ENCODE data around the gene YTHDF2. TPM values are rescaled to one million over a fixed set of nuclear protein-coding genes. Genes with fewer than 3 reads are reported as not detected.

Gene YTHDF2
- total RNA-seq, result 49.3 and 84.6 TPM in 2 replicates

DNA sequence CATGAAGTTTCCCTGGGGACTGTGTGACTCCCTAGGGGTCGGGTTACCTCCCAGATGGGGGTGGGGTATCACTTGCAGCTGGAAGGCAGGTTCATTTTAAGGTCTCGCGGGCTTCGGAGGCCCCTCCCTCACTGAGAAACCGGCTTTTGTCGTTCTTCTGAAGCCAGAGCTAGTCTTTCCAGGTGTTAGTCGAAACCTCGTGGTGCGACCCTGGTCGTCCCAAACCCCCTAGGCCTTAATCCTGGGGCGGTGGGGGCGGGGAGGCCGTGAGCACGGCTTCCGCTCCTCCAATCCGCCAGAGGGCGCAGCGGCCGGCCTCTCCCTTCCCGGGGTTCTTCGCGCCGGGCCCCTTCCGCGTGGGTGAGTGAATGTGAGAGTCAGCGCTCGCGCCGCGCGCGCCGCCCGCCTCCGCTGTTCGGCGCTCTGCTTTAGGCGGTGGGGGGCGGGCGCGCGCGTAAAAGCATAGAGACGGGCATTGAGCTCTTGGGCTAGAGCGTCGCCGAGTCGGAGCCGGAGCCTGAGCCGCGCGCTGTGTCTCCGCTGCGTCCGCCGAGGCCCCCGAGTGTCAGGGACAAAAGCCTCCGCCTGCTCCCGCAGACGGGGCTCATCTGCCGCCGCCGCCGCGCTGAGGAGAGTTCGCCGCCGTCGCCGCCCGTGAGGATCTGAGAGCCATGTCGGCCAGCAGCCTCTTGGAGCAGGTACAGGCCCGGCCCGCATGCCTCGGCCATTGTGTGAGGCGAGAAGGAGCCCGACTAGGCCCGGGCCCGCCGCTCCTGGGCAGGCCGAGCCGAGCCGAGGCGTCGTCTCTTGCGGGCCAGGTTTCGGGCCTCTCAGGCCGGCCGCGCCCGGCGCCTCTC is at the start of gene YTHDF2:
YTHDF2 (plus strand) TSS at position 491 of the 857 bp plus-strand sequence; CDS start at position 672, 181 bp downstream.

DNA sequence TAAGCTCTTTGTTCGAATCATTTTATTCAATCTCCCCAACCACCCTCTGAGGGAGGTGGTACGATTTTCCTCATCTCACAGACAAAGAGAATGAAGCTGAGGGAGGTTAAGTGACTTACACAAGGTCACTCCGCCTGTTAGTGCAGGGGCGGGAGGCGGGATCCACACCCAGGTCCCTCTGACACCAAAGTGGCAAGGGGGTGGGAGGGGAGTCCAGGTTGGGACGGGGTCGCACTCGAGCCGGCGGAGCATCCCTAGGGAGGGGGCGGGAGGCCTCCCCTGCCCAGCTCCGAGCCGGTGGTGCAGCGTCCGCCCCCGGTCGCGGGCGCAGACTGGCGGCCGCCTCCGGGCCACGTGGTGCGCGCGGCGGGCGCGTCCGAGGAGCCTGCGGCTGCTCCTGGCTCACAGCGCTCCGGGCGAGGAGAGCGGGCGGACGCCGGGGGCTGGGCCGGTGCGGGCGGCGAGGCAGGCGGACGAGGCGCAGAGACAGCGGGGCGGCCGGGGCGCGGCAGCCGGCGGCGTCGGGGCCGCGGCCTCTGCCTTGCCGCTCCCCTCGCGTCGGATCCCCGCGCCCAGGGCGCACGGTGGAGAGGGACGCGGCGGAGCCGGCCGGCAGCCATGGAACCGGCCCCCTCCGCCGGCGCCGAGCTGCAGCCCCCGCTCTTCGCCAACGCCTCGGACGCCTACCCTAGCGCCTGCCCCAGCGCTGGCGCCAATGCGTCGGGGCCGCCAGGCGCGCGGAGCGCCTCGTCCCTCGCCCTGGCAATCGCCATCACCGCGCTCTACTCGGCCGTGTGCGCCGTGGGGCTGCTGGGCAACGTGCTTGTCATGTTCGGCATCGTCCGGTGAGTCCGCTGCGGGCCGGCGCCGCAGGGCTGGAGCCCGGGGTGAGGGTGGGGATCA is 75.3 kb downstream of the YTHDF2 start, which contains the start of gene OPRD1:
OPRD1 (plus strand) TSS at position 405 of the 903 bp plus-strand sequence; CDS start at position 619, 214 bp downstream.

Other genes with a start within 250 kb of the YTHDF2 start
- 38.3 and 60.4 TPM in 2 replicates for gene RCC1, start 230.9 kb upstream of the YTHDF2 start, total RNA-seq
- gene TRNAU1AP, start 183.9 kb upstream of the YTHDF2 start, total RNA-seq, result 16.5 and 24.8 TPM in 2 replicates
- gene RAB42, start 144.7 kb upstream of the YTHDF2 start, total RNA-seq, result 5.5 and 5.8 TPM in 2 replicates
- gene TAF12, start 93.9 kb upstream of the YTHDF2 start, total RNA-seq, result 22.2 and 29.4 TPM in 2 replicates
- gene RNU11, start 88.3 kb upstream of the YTHDF2 start, total RNA-seq, result not detected in 2 replicates
- 7.1 and 8.8 TPM in 2 replicates for gene GMEB1, start 68.2 kb upstream of the YTHDF2 start, total RNA-seq
- 0.16 TPM in 1 of 2 replicates, not detected in the other for gene OPRD1, start 75.2 kb downstream of the YTHDF2 start, total RNA-seq
- gene EPB41, start 177.6 kb downstream of the YTHDF2 start, total RNA-seq, result 3.4 and 3.5 TPM in 2 replicates